Measurements from ENCODE around the gene SERINC4. TPM values are rescaled to one million over a fixed set of nuclear protein-coding genes. Genes with fewer than 3 reads are reported as not detected.
"Not testable (repeated sequence)": the region's sequence is repeated elsewhere in the genome, so short reads cannot be mapped to it uniquely, and the experiment has no call there.

SERINC4 gene
- total and polyA plus RNA-seq, 2 donors (not counting 3 experiments of a cell fraction or from before 2014, with no cell fraction given), result not detected

- no peaks in the 10 kb centered on the region for H3K9me3 ChIP-seq (replicated peaks; ENCODE audit: control insufficient read depth, insufficient read depth, low read length)
- no peak overlapping the region for H3K4me2 ChIP-seq (ENCODE audit: insufficient read depth, low read length)
- H3K4me1 ChIP-seq (ENCODE audit: control insufficient read depth, extremely low read depth, insufficient read depth, low read length), result peaks cover 22% of the 10 kb centered on the region
- no peaks in the 10 kb centered on the region for H3K27me3 ChIP-seq (ENCODE audit: control insufficient read depth in 2 of 2, insufficient read depth in 2 of 2, low read length in 2 of 2)
- no peaks in the 10 kb centered on the region for H4K20me1 ChIP-seq (replicated peaks; ENCODE audit: control insufficient read depth, extremely low read depth, insufficient read depth, low read length)
- H3K36me3 ChIP-seq (ENCODE audit: control insufficient read depth in 2 of 2, extremely low read depth in 1 of 2, insufficient read depth in 2 of 2, low read length in 2 of 2), result no peaks in the 10 kb centered on the region
- no peak overlapping the region for H2AFZ ChIP-seq (ENCODE audit: low read depth, low read length)
- no peak overlapping the region for H3K9ac ChIP-seq (replicated peaks; ENCODE audit: extremely low read depth, insufficient read depth, low read length)
- H3K4me3 ChIP-seq (replicated peaks in 1 of 3; ENCODE audit: insufficient read depth in 1 of 3, low read depth in 1 of 3, low read length in 3 of 3), result no peak overlapping the region
- DNase-seq (ENCODE audit: low read depth, low spot score) (no peak), FAIRE-seq (no peak)
- no peak for TF ChIP-seq POLR2A (IDR thresholded peaks at IDR 0.05; ENCODE audit: low read depth, low read length)
- no peak for TF ChIP-seq JUN (IDR thresholded peaks at IDR 0.05; ENCODE audit: borderline replicate concordance, insufficient read depth, insufficient read length, low read depth)
- no peak for TF ChIP-seq MYC (IDR thresholded peaks at IDR 0.05; ENCODE audit: low read depth, low read length)
- no peak for TF ChIP-seq MAX (IDR thresholded peaks at IDR 0.05; ENCODE audit: insufficient read depth, insufficient read length)
- no peak for TF ChIP-seq FOS (IDR thresholded peaks at IDR 0.05; ENCODE audit: borderline replicate concordance, insufficient read depth, low read length)
- TF ChIP-seq CTCF (IDR thresholded peaks at IDR 0.05; ENCODE audit: extremely low read depth in 1 of 2, insufficient read depth in 1 of 2, low read depth in 1 of 2, low read length in 2 of 2), result no peak
- TF ChIP-seq EZH2 (IDR thresholded peaks at IDR 0.05; ENCODE audit: borderline replicate concordance, low read depth, low read length, severe bottlenecking), result no peak
- TF ChIP-seq POLR2AphosphoS5 (IDR thresholded peaks at IDR 0.05; ENCODE audit: insufficient read depth, low read depth, low read length), result no peak
- no peak for TF ChIP-seq GATA2 (IDR thresholded peaks at IDR 0.05; ENCODE audit: insufficient read depth, insufficient read length, low read depth, low read length)
- ChIA-PET POLR2A (no interaction called here), CTCF (no interaction called here)
- H3K27ac ChIP-seq (ENCODE audit: insufficient read depth, low read depth, low read length), result peak overlapping the region; percentile 54
- intact Hi-C loops (cut with micrococcal nuclease), result no loop called here
- peaks cover 56% of the 10 kb centered on the region for H3K79me2 ChIP-seq (ENCODE audit: control insufficient read depth, insufficient read depth, low read length)
- no TSS peak for BruUV-seq (replicated peaks)
- H3K9me1 ChIP-seq (replicated peaks; ENCODE audit: control insufficient read depth, extremely low read depth, insufficient read depth, low read length), result no peaks in the 10 kb centered on the region
- dilution Hi-C loops (cut with MboI; ENCODE audit: extremely low pct_ligation_motif_present, low sequenced_read_pairs), result no loop called here
Observed at GRCh38 chr15:43826029-43826507, 26.0 kb upstream of the SERINC4 start.

GRCh38 chr15:43825305-43825704, 25.3 kb upstream of the SERINC4 start:
- CTCF ChIA-PET, result interaction anchor here (1.6 kb wide), 1 partner anchor 721 kb away, joined by 3 read pairs; no protein-coding TSS in a partner anchor
- H4K20me1 ChIP-seq (replicated peaks; ENCODE audit: control insufficient read depth, extremely low read depth, insufficient read depth, low read length); BruUV-seq (replicated peaks); H3K27me3 ChIP-seq (ENCODE audit: control insufficient read depth in 2 of 2, insufficient read depth in 2 of 2, low read length in 2 of 2); intact Hi-C loops (cut with micrococcal nuclease); H3K4me3 ChIP-seq (replicated peaks in 1 of 3; ENCODE audit: insufficient read depth in 1 of 3, low read depth in 1 of 3, low read length in 3 of 3); H3K36me3 ChIP-seq (ENCODE audit: control insufficient read depth in 2 of 2, extremely low read depth in 1 of 2, insufficient read depth in 2 of 2, low read length in 2 of 2); FAIRE-seq; H3K27ac ChIP-seq (ENCODE audit: insufficient read depth, low read depth, low read length); dilution Hi-C loops (cut with MboI; ENCODE audit: extremely low pct_ligation_motif_present, low sequenced_read_pairs); H3K4me2 ChIP-seq (ENCODE audit: insufficient read depth, low read length); H3K9me3 ChIP-seq (replicated peaks; ENCODE audit: control insufficient read depth, insufficient read depth, low read length); H3K9me1 ChIP-seq (replicated peaks; ENCODE audit: control insufficient read depth, extremely low read depth, insufficient read depth, low read length); H3K9ac ChIP-seq (replicated peaks; ENCODE audit: extremely low read depth, insufficient read depth, low read length); POLR2A ChIA-PET; H2AFZ ChIP-seq (ENCODE audit: low read depth, low read length); DNase-seq (ENCODE audit: low read depth, low spot score): not testable (repeated sequence)
- peaks cover 61% of the 10 kb centered on the region for H3K79me2 ChIP-seq (ENCODE audit: control insufficient read depth, insufficient read depth, low read length)
- H3K4me1 ChIP-seq (ENCODE audit: control insufficient read depth, extremely low read depth, insufficient read depth, low read length), result peaks cover 22% of the 10 kb centered on the region

Data from endothelial cell of umbilical vein (primary cell).